DMS53 (cell line): ENCODE results near the gene EYS.
"Not testable (repeated sequence)": the region's sequence is repeated elsewhere in the genome, so short reads cannot be mapped to it uniquely, and the experiment has no call there.

Experiments
- DNase-seq: peaks from one replicate; lab custom pipeline; 2025; lab: John Stamatoyannopoulos, UW

Gene EYS

GRCh38 chr6:65088575-65088974 lies 618.5 kb downstream of the EYS start:
- no peak for DNase-seq

- no peak for DNase-seq
Observed at GRCh38 chr6:65081756-65082155, 625.3 kb downstream of the EYS start.

GRCh38 chr6:65075705-65076230 lies 631.3 kb downstream of the EYS start:
- no peak for DNase-seq

GRCh38 chr6:65072500-65072899 lies 634.5 kb downstream of the EYS start:
- no peak for DNase-seq

- no peak for DNase-seq
Observed at GRCh38 chr6:65071480-65071879, 635.5 kb downstream of the EYS start.

GRCh38 chr6:65064844-65065243 lies 642.2 kb downstream of the EYS start:
- no peak for DNase-seq

GRCh38 chr6:65059568-65059967 lies 647.5 kb downstream of the EYS start:
- DNase-seq: no peak

GRCh38 chr6:65055545-65055944 lies 651.5 kb downstream of the EYS start:
- no peak for DNase-seq

GRCh38 chr6:65052626-65053025 lies 654.4 kb downstream of the EYS start:
- no peak for DNase-seq

- DNase-seq: peak; percentile 33
Observed at GRCh38 chr6:65045801-65046200, 661.2 kb downstream of the EYS start.

GRCh38 chr6:65014006-65014405 lies 693.0 kb downstream of the EYS start:
- DNase-seq: no peak

- no peak for DNase-seq
Observed at GRCh38 chr6:65006788-65007187, 700.2 kb downstream of the EYS start.

GRCh38 chr6:65004283-65004682 lies 702.7 kb downstream of the EYS start:
- peak; percentile 5 for DNase-seq

GRCh38 chr6:65002882-65003281 lies 704.1 kb downstream of the EYS start:
- not testable (repeated sequence) for DNase-seq

GRCh38 chr6:65000815-65001214 lies 706.2 kb downstream of the EYS start:
- no peak for DNase-seq

- no peak for DNase-seq
Observed at GRCh38 chr6:64998204-64998603, 708.8 kb downstream of the EYS start.

- DNase-seq: no peak
Observed at GRCh38 chr6:64996301-64996700, 710.7 kb downstream of the EYS start.

- peak; percentile 66 for DNase-seq
Observed at GRCh38 chr6:64990652-64991304, 716.2 kb downstream of the EYS start.

- peak; percentile 60 for DNase-seq
Observed at GRCh38 chr6:64988148-64988547, 718.9 kb downstream of the EYS start.

- no peak for DNase-seq
Observed at GRCh38 chr6:64987066-64987465, 720.0 kb downstream of the EYS start.

GRCh38 chr6:64985726-64986125 lies 721.3 kb downstream of the EYS start:
- DNase-seq: peak; percentile 13

GRCh38 chr6:64984948-64985347 lies 722.1 kb downstream of the EYS start:
- peak; percentile 28 for DNase-seq

- no peak for DNase-seq
Observed at GRCh38 chr6:64983089-64983488, 723.9 kb downstream of the EYS start.

GRCh38 chr6:64973142-64973541 lies 733.9 kb downstream of the EYS start:
- no peak for DNase-seq
